Mesangial cell (primary cell): Measurements from ENCODE around the gene THBS1. TPM values are rescaled to one million over a fixed set of nuclear protein-coding genes. Genes with fewer than 3 reads are reported as not detected.

ENCODE experiments used
- total RNA-seq: library from RNA; depleted of rRNA; stranded (reverse); fragments of >200 nt; gene quantifications from 2 replicates; pipeline ENCODE4 v1.2.3, GENCODE V29; 2015

THBS1 gene
- total RNA-seq = 94.2 and 321 TPM in 2 replicates

DNA sequence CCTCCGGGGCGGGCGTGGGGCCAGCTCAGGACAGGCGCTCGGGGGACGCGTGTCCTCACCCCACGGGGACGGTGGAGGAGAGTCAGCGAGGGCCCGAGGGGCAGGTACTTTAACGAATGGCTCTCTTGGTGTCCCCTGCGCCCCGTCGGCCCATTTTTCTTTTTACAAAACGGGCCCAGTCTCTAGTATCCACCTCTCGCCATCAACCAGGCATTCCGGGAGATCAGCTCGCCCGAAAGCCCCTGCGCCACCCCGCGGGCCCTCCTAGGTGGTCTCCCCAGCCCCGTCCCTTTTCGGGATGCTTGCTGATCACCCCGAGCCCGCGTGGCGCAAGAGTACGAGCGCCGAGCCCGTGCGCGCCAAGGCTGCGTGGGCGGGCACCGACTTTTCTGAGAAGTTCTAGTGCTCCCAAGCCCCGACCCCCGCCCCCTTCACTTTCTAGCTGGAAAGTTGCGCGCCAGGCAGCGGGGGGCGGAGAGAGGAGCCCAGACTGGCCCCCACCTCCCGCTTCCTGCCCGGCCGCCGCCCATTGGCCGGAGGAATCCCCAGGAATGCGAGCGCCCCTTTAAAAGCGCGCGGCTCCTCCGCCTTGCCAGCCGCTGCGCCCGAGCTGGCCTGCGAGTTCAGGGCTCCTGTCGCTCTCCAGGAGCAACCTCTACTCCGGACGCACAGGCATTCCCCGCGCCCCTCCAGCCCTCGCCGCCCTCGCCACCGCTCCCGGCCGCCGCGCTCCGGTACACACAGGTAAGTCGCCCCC, at the start of gene THBS1:
Gene THBS1, plus strand, starts transcription at position 595 of the 757 bp plus-strand sequence. CDS start 779 bp downstream, outside the sequence.

Other genes with a start within 250 kb of the THBS1 start
- gene FSIP1, start 201.8 kb downstream of the THBS1 start, total RNA-seq = 0.16 and 0.25 TPM in 2 replicates